HUES48 (cell line): ENCODE measurements around the gene OPA1.
"Not testable (repeated sequence)": the region's sequence is repeated elsewhere in the genome, so short reads cannot be mapped to it uniquely, and the experiment has no call there.

Experiments used
- H3K27ac ChIP-seq: one replicate; pipeline ENCODE4 v1.7.0; 2013; ENCODE audit warnings: low read depth, low read length, inconsistent platforms
- H3K27me3 ChIP-seq: 2 replicates; pipeline ENCODE4 v1.6.1; 2013; ENCODE audit warnings: mild to moderate bottlenecking, low read length; ENCODE audit not compliant: control insufficient read depth, insufficient read depth
- H3K36me3 ChIP-seq: 2 replicates; pipeline ENCODE4 v1.6.1; 2013; ENCODE audit warnings: low read length; ENCODE audit not compliant: control insufficient read depth, insufficient read depth
- H3K4me1 ChIP-seq: 2 replicates; pipeline ENCODE4 v1.6.1; 2013; ENCODE audit warnings: mild to moderate bottlenecking, low read length; ENCODE audit not compliant: control insufficient read depth, insufficient read depth
- H3K4me3 ChIP-seq: 2 replicates; pipeline ENCODE4 v1.5.1; 2013; ENCODE audit warnings: mild to moderate bottlenecking, low read depth, low read length
- H3K9ac ChIP-seq: 2 replicates; pipeline ENCODE4 v1.6.1; 2013; ENCODE audit warnings: mild to moderate bottlenecking, low read depth, low read length, moderate library complexity
- H3K9me3 ChIP-seq: 2 replicates; pipeline ENCODE4 v1.6.1; 2013; ENCODE audit warnings: low read length; ENCODE audit not compliant: control insufficient read depth, insufficient read depth

The OPA1 gene

DNA sequence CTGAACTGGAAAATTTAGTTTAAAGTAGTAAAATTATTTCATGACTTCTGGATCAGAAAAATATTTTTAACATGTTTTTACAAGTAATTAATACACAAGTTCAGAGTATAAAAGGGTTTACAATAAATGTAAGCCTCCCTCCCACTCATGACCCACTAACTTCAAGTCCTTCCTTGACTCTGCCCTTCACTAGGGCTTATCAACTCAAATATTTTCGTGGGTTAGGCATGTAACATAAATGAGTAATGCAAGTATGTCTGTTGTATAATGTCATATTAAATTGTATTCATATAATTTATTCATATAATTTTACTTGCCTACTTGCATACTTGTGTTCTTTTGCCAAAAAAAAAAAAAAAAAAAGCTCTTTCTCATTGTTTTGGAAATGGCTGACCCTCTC, 3.4 kb upstream of the OPA1 start:
- no peaks in the 10 kb centered on the region for H3K36me3 ChIP-seq
- H3K27me3 ChIP-seq, result peaks cover 9% of the 10 kb centered on the region; the same call in 1 of the 2 replicates
- no peak overlapping the region for H3K9ac ChIP-seq
- no peaks in the 10 kb centered on the region for H3K9me3 ChIP-seq
- peaks cover under 1% of the 10 kb centered on the region; the same call in 1 of the 2 replicates for H3K4me1 ChIP-seq
- no peak overlapping the region for H3K27ac ChIP-seq
- no peak overlapping the region for H3K4me3 ChIP-seq

DNA sequence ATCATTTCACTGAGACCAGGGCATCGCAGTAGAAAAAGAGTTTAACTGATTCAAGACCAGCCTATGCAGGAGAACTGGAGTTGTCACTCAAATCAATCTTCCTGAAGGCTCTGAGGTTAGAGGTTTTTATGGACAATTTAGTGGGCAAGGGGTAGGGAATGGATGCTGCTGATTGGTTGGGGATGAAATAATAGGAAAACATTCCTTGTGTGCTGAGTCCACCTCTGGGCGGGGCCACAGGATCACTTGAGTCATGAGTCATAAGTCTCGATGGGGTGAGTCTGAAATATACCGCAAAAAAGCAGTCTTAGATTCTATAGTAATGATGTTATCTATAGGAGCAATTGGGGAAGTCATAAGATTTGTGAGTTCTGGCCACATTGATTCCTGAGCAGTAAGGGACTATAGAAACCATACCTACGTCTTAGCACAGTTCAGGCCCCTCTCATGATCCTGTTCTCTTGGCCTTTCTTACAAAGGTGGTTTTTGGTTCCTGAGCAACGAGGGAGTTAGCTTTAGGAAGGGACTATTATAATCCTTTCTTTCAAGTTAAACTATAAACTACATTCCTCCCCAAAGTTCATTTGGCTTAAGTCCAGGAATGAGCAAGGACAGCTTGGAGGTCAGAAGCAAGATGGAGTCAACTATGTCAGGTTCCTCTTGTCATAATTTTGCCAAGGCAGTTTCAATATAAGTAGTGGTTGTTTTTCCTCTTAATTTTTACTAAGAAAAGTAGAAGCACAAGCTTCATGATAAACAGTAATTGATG, 2.7 kb upstream of the OPA1 start:
- Histone ChIP-seq H3K9me3 (no peaks in the 10 kb centered on the region), H3K4me1 (peaks cover 7% of the 10 kb centered on the region; the same call in 1 of the 2 replicates), H3K4me3 (no peak overlapping the region; the same call in 1 of the 2 replicates), H3K27me3 (peaks cover 9% of the 10 kb centered on the region; the same call in 1 of the 2 replicates), H3K27ac (no peak overlapping the region), H3K9ac (no peak overlapping the region), H3K36me3 (no peaks in the 10 kb centered on the region)

DNA sequence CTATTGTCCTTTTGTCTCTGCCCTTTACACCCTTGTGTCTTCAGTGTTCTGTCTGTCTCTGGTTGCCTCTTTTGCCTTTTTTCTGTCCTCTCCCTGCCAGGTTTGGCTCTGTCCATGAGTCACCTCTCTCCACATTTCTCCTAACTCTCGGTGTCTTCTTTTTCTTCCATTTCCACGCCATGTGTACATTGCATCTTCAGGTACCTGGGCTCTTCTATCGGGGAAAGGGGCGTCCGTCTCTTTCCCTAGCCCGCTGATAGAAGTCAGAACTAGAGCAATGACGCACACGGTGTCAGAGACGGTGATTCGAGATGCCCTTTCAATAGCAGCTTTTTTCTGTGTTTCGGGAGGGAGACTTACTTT, 641 bp downstream of the OPA1 start:
- peak overlapping the region; percentile 75 for H3K9ac ChIP-seq
- H3K27me3 ChIP-seq, result peaks cover 9% of the 10 kb centered on the region; the same call in 1 of the 2 replicates
- peaks cover 14% of the 10 kb centered on the region; the same call in 1 of the 2 replicates for H3K4me1 ChIP-seq
- peak overlapping the region; percentile 84 for H3K4me3 ChIP-seq
- H3K9me3 ChIP-seq, result no peaks in the 10 kb centered on the region
- no peaks in the 10 kb centered on the region; the same call in 1 of the 2 replicates for H3K36me3 ChIP-seq
- H3K27ac ChIP-seq, result peak overlapping the region; percentile 91

DNA sequence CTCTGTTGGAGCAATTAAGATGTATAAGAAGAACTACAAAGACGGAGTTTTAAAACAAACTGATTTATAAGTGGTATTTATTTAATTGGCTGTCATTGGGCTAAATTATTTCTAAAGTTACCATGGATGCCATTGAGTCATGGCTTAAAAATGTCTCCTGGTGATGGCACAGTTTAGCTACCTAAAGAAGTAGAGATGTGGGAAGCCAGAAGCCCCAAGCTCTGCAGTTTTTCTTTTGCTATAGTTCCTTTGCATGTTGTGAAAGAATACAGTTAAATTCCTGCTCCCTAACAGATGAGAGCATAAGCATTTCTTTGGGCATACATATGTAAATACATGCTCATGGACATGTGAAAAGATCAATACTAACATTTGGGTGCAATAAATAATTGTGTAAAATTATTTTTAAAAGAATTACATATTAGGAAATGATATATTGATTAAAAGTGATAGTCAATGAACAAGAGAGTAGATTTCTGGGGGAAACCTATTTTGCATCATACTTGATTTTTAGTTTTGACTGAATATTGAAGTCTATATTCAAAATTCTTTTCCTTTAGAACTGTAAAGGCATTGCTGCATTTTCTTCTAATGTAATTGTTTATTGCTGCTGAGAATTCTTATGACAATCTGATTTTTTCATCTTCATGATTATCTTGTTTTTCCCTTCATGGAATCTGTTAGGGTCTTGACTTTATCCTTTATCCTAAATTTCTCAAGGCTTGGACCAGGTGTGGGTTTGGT, 2.1 kb downstream of the OPA1 start:
- no peaks in the 10 kb centered on the region; the same call in 1 of the 2 replicates for H3K36me3 ChIP-seq
- H3K4me1 ChIP-seq, result peaks cover 14% of the 10 kb centered on the region; the same call in 1 of the 2 replicates
- peak overlapping the region; percentile 84 for H3K4me3 ChIP-seq
- H3K27ac ChIP-seq, result peak overlapping the region; percentile 91
- H3K9me3 ChIP-seq, result no peaks in the 10 kb centered on the region
- no peak overlapping the region for H3K9ac ChIP-seq
- peaks cover 9% of the 10 kb centered on the region; the same call in 1 of the 2 replicates for H3K27me3 ChIP-seq

DNA sequence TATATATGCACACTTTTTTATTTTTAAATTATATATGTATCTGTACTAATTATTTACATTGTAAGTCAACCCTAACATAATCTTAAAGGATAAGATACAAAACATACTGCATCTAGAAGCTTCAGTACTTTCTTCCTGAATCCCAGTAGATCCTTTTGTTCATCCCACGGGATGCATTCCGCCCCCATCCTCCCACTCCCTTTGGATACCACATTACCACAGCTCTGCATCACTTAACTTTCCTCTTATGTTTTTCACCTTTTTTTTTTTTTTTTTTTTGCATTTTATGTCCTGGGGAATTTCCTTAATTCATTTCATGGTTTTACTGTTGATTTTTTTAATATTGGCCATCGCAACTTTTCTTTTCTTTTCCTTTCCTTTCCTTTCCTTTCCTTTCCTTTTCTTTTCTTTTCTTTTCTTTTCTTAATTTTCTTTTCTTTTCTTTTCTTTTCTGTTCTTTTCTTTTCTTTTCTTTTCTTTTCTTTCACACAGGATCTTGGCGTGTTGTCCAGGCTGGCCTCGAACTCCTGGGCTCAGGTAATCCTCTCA, 3.0 kb downstream of the OPA1 start:
- H3K27ac ChIP-seq, result peak overlapping the region; percentile 91
- peak overlapping the region; percentile 84; the same call in 1 of the 2 replicates for H3K4me3 ChIP-seq
- H3K36me3 ChIP-seq, result no peaks in the 10 kb centered on the region; the same call in 1 of the 2 replicates
- peaks cover 9% of the 10 kb centered on the region; the same call in 1 of the 2 replicates for H3K27me3 ChIP-seq
- no peak overlapping the region for H3K9ac ChIP-seq
- H3K9me3 ChIP-seq, result no peaks in the 10 kb centered on the region
- H3K4me1 ChIP-seq, result peaks cover 14% of the 10 kb centered on the region; the same call in 1 of the 2 replicates

DNA sequence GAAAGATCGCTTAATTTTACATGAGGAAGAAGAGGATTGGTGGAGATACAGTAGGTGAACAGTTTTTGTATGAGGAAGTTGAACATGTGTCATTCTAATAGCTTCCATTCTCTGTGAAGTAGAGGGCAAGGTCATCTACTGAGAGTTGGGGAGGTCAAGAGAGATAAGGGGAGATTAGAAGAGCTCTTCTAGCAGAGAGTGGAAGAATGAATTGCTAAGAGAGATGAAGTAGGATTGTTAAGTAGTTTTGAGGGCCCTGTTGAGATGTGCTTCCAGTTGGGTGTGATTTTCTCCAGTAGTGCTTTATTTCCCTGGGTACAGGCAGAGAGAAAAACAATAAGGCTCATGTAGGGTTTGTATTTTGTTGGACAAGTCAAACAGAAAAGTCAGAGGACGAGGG, 5.2 kb downstream of the OPA1 start:
- peaks cover 14% of the 10 kb centered on the region; the same call in 1 of the 2 replicates for H3K4me1 ChIP-seq
- H3K4me3 ChIP-seq, result no peak overlapping the region
- no peak overlapping the region for H3K27ac ChIP-seq
- H3K9me3 ChIP-seq, result no peaks in the 10 kb centered on the region
- no peak overlapping the region for H3K9ac ChIP-seq
- H3K27me3 ChIP-seq, result no peaks in the 10 kb centered on the region
- peaks cover 8% of the 10 kb centered on the region; the same call in 1 of the 2 replicates for H3K36me3 ChIP-seq

DNA sequence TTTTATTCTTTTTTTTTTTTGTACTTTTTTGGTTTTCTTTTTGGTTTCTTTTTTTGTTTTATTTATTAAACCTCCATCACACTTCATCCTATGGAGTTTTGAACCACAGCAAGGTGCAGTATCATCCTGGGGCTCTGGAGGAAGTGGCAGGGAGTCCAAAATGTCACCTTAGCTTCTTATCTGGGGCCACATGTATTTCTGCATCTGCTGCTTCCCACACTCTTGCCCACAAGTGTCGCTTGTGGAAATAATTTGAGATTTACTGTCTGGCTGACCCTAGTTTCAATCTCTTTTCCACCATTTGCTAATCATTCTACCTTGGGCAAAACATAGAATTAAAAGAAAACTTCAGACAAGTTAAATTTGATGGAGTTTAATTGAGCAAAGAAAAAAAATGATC, 6.4 kb downstream of the OPA1 start:
- H3K4me1 ChIP-seq, result peaks cover 14% of the 10 kb centered on the region; the same call in 1 of the 2 replicates
- H3K9ac ChIP-seq, result no peak overlapping the region
- peaks cover 8% of the 10 kb centered on the region; the same call in 1 of the 2 replicates for H3K36me3 ChIP-seq
- no peak overlapping the region for H3K27ac ChIP-seq
- no peaks in the 10 kb centered on the region for H3K27me3 ChIP-seq
- H3K4me3 ChIP-seq, result no peak overlapping the region
- H3K9me3 ChIP-seq, result no peaks in the 10 kb centered on the region

DNA sequence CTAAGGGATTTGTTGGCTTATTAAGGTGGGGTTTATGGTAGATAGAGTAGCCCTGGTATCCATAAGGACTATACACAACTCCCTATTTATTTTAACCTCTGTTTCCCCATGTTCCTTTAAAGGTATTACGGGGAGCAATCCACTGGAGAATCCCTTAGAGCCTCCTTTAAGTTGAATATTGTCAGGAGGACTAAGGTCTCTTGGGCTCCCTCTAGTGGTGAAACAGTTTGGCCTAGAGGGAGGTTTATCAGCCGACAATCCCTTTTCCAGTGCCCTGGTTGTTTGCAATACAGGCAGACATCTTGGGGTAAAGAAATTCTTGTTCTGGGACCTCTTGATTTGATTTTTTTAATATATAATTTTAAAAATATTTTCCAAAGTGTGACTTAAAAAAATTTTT, 12.9 kb downstream of the OPA1 start:
- no peaks in the 10 kb centered on the region for H3K27me3 ChIP-seq
- no peak overlapping the region for H3K4me3 ChIP-seq
- H3K9ac ChIP-seq, result no peak overlapping the region
- H3K9me3 ChIP-seq, result no peaks in the 10 kb centered on the region
- no peaks in the 10 kb centered on the region for H3K4me1 ChIP-seq
- no peak overlapping the region for H3K27ac ChIP-seq
- H3K36me3 ChIP-seq, result 0 out of 2 replicates have a peak, but pooled peaks cover 8% of the 10 kb centered on the region

DNA sequence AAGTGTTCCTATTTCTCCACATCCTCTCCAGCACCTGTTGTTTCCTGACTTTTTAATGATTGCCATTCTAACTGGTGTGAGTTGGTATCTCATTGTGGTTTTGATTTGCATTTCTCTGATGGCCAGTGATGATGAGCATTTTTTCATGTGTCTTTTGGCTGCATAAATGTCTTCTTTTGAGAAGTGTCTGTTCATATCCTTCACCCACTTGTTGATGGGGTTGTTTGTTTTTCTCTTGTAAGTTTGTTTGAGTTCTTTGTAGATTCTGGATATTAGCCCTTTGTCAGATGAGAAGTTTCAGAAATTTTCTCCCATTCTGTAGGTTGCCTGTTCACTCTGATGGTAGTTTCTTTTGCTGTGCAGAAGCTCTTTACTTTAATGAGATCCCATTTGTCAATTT, 13.9 kb downstream of the OPA1 start:
- not testable (repeated sequence) for H3K4me1 ChIP-seq, H3K27ac ChIP-seq, H3K9ac ChIP-seq, H3K9me3 ChIP-seq, H3K36me3 ChIP-seq, H3K4me3 ChIP-seq, H3K27me3 ChIP-seq

DNA sequence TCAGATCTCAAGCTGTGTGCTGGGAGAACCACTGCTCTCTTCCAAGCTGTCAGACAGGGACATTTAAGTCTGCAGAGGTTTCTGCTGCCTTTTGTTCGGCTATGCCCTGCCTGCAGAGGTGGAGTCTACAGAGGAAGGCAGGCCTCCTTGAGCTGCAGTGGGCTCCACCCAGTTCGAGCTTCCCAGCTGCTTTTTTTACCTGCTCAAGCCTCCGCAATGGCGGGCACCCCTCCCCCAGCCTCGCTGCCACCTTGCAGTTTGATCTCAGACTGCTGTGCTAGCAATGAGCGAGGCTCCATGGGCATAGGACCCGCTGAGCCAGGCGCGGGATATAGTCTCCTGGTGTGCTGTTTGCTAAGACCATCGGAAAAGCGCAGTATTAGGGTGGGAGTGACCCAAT, 17.5 kb downstream of the OPA1 start:
- not testable (repeated sequence) for H3K27me3 ChIP-seq, H3K9me3 ChIP-seq, H3K4me1 ChIP-seq, H3K9ac ChIP-seq, H3K4me3 ChIP-seq, H3K27ac ChIP-seq
- peaks cover 21% of the 10 kb centered on the region for H3K36me3 ChIP-seq
